K562 (cell line): ENCODE data around the gene PTPRM. TPM values are rescaled to one million over a fixed set of nuclear protein-coding genes. Genes with fewer than 3 reads are reported as not detected.

Source experiments
- ATAC-seq: fragments of 200-7000 bp; cut with Tn5 transposase; 3 replicates; pipeline ENCODE4 v1.9.1; 2020; ENCODE audit warnings: moderate library complexity
- BruUV-seq: library from RNA; stranded (reverse); fragments of 400-500 nt; replicated peaks from 2 replicates; lab custom pipeline; 2021; lab: Mats Ljungman, UMichigan
- CTCF ChIA-PET: fragments of 300-600 bp; formaldehyde crosslinking; extraction: SDS; loops from one replicate; lab custom pipeline; 2021; ENCODE audit warnings: low intra/inter-chr PET ratio; lab: Yijun Ruan, JAX
- POLR2A ChIA-PET: fragments of 300-600, 350-650 bp; sonication (Branson Sonifier 250); formaldehyde crosslinking; extraction: SDS; loops from one replicate; lab custom pipeline; 2021; ENCODE audit warnings: antibody characterized with exemption, inconsistent platforms; lab: Yijun Ruan, JAX
- DNase-seq, 4 experiments: peaks; one replicate each; pipeline versions ENCODE4 v3.0.0 to v3.0.0-alpha.2; 2011 to 2018; ENCODE audit warnings: low spot score in 3 of 4, mixed read lengths in 3 of 4; ENCODE audit errors: extremely low read depth in 1 of 4
- FAIRE-seq: peaks from 2 replicates; lab custom pipeline; 2011; peaks lifted over from hg19 to GRCh38; lab: Jason Lieb, UNC
- H2AFZ ChIP-seq: 2 replicates; pipeline ENCODE4 v1.6.0; 2011; ENCODE audit warnings: low read depth, low read length, control low read depth, inconsistent platforms
- H3K27ac ChIP-seq: fragments of 200-600 bp; 3 replicates; pipeline ENCODE4 v1.8.0; 2011; ENCODE audit warnings: low read depth, mild to moderate bottlenecking, control low read depth, inconsistent platforms, low read length, moderate library complexity, mixed read lengths; ENCODE audit errors: extremely low read depth
- H3K27me3 ChIP-seq, 2 experiments: fragments of 300-600 bp in 1 of 2; 2 replicates in 1 of 2; 3 replicates in 1 of 2; pipeline versions ENCODE4 v1.6.0 to v1.8.0; 2011; ENCODE audit warnings: inconsistent platforms in 2 of 2, low read length in 2 of 2, mild to moderate bottlenecking in 1 of 2, mixed read lengths in 1 of 2, moderate library complexity in 1 of 2; ENCODE audit not compliant: control insufficient read depth in 2 of 2, insufficient read depth in 2 of 2
- H3K36me3 ChIP-seq: fragments of 300-600 bp; 3 replicates; pipeline ENCODE4 v1.8.0; 2011; ENCODE audit warnings: mild to moderate bottlenecking, low read length, inconsistent platforms; ENCODE audit not compliant: control insufficient read depth, insufficient read depth
- H3K4me1 ChIP-seq, 2 experiments: fragments of 200-600 bp in 1 of 2; replicated peaks in 1 of 2; 2 replicates in 1 of 2; 3 replicates in 1 of 2; pipeline versions ENCODE4 v1.5.1 to v1.8.0; 2011; ENCODE audit warnings: inconsistent platforms in 2 of 2, low read length in 2 of 2, mild to moderate bottlenecking in 1 of 2, mixed read lengths in 1 of 2, moderate library complexity in 1 of 2; ENCODE audit not compliant: control insufficient read depth in 2 of 2, insufficient read depth in 2 of 2
- H3K4me2 ChIP-seq: 2 replicates; pipeline ENCODE4 v1.6.1; 2011; ENCODE audit warnings: low read length, control low read depth, inconsistent platforms, mixed read lengths; ENCODE audit not compliant: insufficient read depth
- H3K4me3 ChIP-seq: fragments of 200-600 bp; sonication (generic), shearing (Covaris generic); 2 replicates; pipeline ENCODE4 v1.5.1; 2016; ENCODE audit warnings: control low read depth, inconsistent platforms
- H3K79me2 ChIP-seq: fragments of 200-600 bp; 3 replicates; pipeline ENCODE4 v1.8.0; 2011; ENCODE audit warnings: low read length, inconsistent platforms; ENCODE audit not compliant: control insufficient read depth, insufficient read depth
- H3K9ac ChIP-seq, 2 experiments: 2 replicates each; pipeline versions ENCODE4 v1.6.0 to v1.6.1; 2011; ENCODE audit warnings: low read depth in 2 of 2, low read length in 2 of 2, control low read depth in 1 of 2, inconsistent platforms in 1 of 2, mild to moderate bottlenecking in 1 of 2, mixed read lengths in 1 of 2; ENCODE audit not compliant: insufficient read depth in 1 of 2
- H3K9me1 ChIP-seq: one replicate; pipeline ENCODE4 v1.6.0; 2011; ENCODE audit warnings: inconsistent platforms, mild to moderate bottlenecking, low read length, moderate library complexity; ENCODE audit not compliant: control insufficient read depth, insufficient read depth
- H3K9me3 ChIP-seq: replicated peaks from 2 replicates; pipeline ENCODE4 v1.5.1; 2011; ENCODE audit warnings: low read depth, low read length, inconsistent platforms; ENCODE audit not compliant: control insufficient read depth, insufficient read depth
- H4K20me1 ChIP-seq: replicated peaks from 2 replicates; pipeline ENCODE4 v1.6.1; 2011; ENCODE audit warnings: low read length, inconsistent platforms, mixed read lengths; ENCODE audit not compliant: control insufficient read depth, insufficient read depth
- ATF7 ChIP-seq: fragments of 450-650 bp; IDR thresholded peaks from 2 replicates; pipeline ENCODE4 v1.7.1; 2014; ENCODE audit warnings: mild to moderate bottlenecking, moderate library complexity
- DLX4 ChIP-seq: fragments of 250-450 bp; sonication (Bioruptor Pico); IDR thresholded peaks from 2 replicates; pipeline ENCODE4 v1.6.1; 2021; ENCODE audit warnings: mild to moderate bottlenecking
- HBP1 ChIP-seq: fragments of 450-650 bp; formaldehyde crosslinking; IDR thresholded peaks from 2 replicates; pipeline ENCODE4 v1.4.0; 2022; ENCODE audit warnings: missing genetic modification characterization
- HOXB6 ChIP-seq: fragments of 250-450 bp; sonication (Bioruptor Pico); IDR thresholded peaks from 2 replicates; pipeline ENCODE4 v1.5.1; 2022; ENCODE audit warnings: mild to moderate bottlenecking, borderline replicate concordance
- LARP7 ChIP-seq: fragments of 450-650 bp; IDR thresholded peaks from 2 replicates; pipeline ENCODE4 v1.6.1; 2016
- NR4A1 ChIP-seq, 2 experiments: fragments of 250-450 bp in 1 of 2; fragments of 450-650 bp in 1 of 2; sonication (Bioruptor Pico) in 1 of 2; IDR thresholded peaks; 2 replicates each; pipeline versions ENCODE4 v1.4.0 to v1.6.1; 2016 to 2020; ENCODE audit warnings: mild to moderate bottlenecking in 2 of 2, missing compliant biosample characterization in 1 of 2, missing genetic modification characterization in 1 of 2, moderate library complexity in 1 of 2
- PHF20 ChIP-seq: fragments of 450-650 bp; IDR thresholded peaks from 2 replicates; pipeline ENCODE4 v1.6.1; 2018; ENCODE audit not compliant: partially characterized antibody
- PRMT5 ChIP-seq: sonication (generic); formaldehyde crosslinking; IDR thresholded peaks from 2 replicates; pipeline ENCODE4 v1.5.0; 2020; ENCODE audit warnings: missing genetic modification reagents
- PRPF4 ChIP-seq: fragments of 200-400 bp; formaldehyde crosslinking; IDR thresholded peaks from one replicate; pipeline ENCODE4 v1.6.1; 2017; ENCODE audit warnings: low read length, low read depth, mild to moderate bottlenecking; ENCODE audit not compliant: insufficient read depth, poor library complexity, severe bottlenecking
- USF1 ChIP-seq: sonication (generic); formaldehyde crosslinking; IDR thresholded peaks from 2 replicates; pipeline ENCODE4 v1.9.0; 2022; ENCODE audit warnings: mild to moderate bottlenecking, missing genetic modification reagents
- ZBTB1 ChIP-seq: sonication (generic); formaldehyde crosslinking; IDR thresholded peaks from 2 replicates; pipeline ENCODE4 v1.8.1; 2023; ENCODE audit warnings: missing genetic modification reagents, low read depth, mild to moderate bottlenecking, borderline replicate concordance
- ZBTB7A ChIP-seq: IDR thresholded peaks from 2 replicates; pipeline ENCODE4 v1.6.1; 2011; ENCODE audit warnings: low read depth, mild to moderate bottlenecking, low read length, moderate library complexity, borderline replicate concordance; ENCODE audit not compliant: control insufficient read depth
- ZNF75A ChIP-seq: fragments of 450-650 bp; formaldehyde crosslinking; IDR thresholded peaks from 2 replicates; pipeline ENCODE4 v1.4.0; 2020; ENCODE audit warnings: mild to moderate bottlenecking
- WGBS: fragments of 100-300 bp; shearing (Covaris generic); methylation state at CpG from one replicate; pipeline ENCODE4 v1.1.6; 2016; ENCODE audit warnings: low coverage, mixed read lengths; ENCODE audit not compliant: insufficient coverage; ENCODE audit errors: missing lambda C conversion rate; 5-methylcytosine and 5-hydroxymethylcytosine counted together
- in situ Hi-C: fragments of 300-500 bp; cut with MboI; formaldehyde crosslinking; loops from 4 replicates; pipeline ENCODE4 v1.15.0; 2018; ENCODE audit warnings: inconsistent platforms, mixed read lengths
- intact Hi-C: fragments of 100-400 bp; cut with micrococcal nuclease; formaldehyde crosslinking; loops from 2 replicates; pipeline ENCODE4 v1.14.2; 2022
- polyA plus RNA-seq, 8 experiments: library from polyadenylated mRNA; depleted of rRNA in 4 of 8; stranded (reverse) in 5 of 8; unstranded in 3 of 8; fragments of >200 nt; fragmentation: Nextera tagmentation in 2 of 8; fragmentation: Illumina TruSeq in 1 of 8; extraction: Ambion mirVana in 2 of 8; extraction: Trizol in 1 of 8; gene quantifications; 2 replicates each; pipeline versions ENCODE4 v1.2.1 to v1.2.3, GENCODE V29; 2011 to 2014; ENCODE audit warnings: inconsistent platforms in 1 of 8, missing spikeins in 1 of 8
- total RNA-seq, 7 experiments: library from RNA; depleted of rRNA in 6 of 7; stranded (reverse); fragments of >200 nt in 6 of 7; fragmentation: Illumina TruSeq in 2 of 7; extraction: Trizol in 2 of 7; gene quantifications; 2 replicates each; pipeline versions ENCODE4 v1.2.1 to v1.2.3, GENCODE V29; 2011 to 2021; ENCODE audit warnings: low replicate concordance in 1 of 7

Gene PTPRM
- total and polyA plus RNA-seq, 9 of the 15 experiments (the other 6 are each of a cell fraction or from before 2014, with no cell fraction given): 0.03 to 0.16 (median 0.08) TPM; not detected in 3

GRCh38 chr18:7749510-7749981 is 182.4 kb downstream of the PTPRM start:
- POLR2A ChIA-PET: no interaction called here
- Histone ChIP-seq H3K4me3 (no peak overlapping the region), H3K9me3 (no peaks in the 10 kb centered on the region), H4K20me1 (no peaks in the 10 kb centered on the region), H3K4me2 (no peak overlapping the region), H3K79me2 (no peaks in the 10 kb centered on the region), H3K27me3 (no peaks in the 10 kb centered on the region), H3K27ac (no peak overlapping the region), H2AFZ (no peak overlapping the region), H3K9ac (no peak overlapping the region), H3K4me1 (no peaks in the 10 kb centered on the region), H3K9me1 (no peaks in the 10 kb centered on the region), H3K36me3 (no peaks in the 10 kb centered on the region)
- DNase-seq (no peak), FAIRE-seq (no peak), ATAC-seq (no peak)
- no TSS peak for BruUV-seq
- WGBS: 5% methylated on average over 2 of the region's 2 CpGs
- TF ChIP-seq HBP1 (CRISPR knock-in tag): no peak
- no peak for TF ChIP-seq ZBTB1
- intact Hi-C loops: no loop called here
- CTCF ChIA-PET: no interaction called here
- in situ Hi-C loops: no loop called here

- no peak for TF ChIP-seq ZNF75A (CRISPR knock-in tag)
- no peak for TF ChIP-seq HOXB6 (CRISPR knock-in tag)
- TF ChIP-seq PRPF4: no peak
- TF ChIP-seq NR4A1 (CRISPR knock-in tag; IDR thresholded peaks at IDR 0.05): no peak
- no peak for TF ChIP-seq NR4A1 (tag; IDR thresholded peaks at IDR 0.05)
- TF ChIP-seq USF1 (CRISPR knock-in tag): no peak
- no peak for TF ChIP-seq LARP7
- no peak for TF ChIP-seq ZBTB7A
- TF ChIP-seq DLX4 (CRISPR knock-in tag): no peak
- TF ChIP-seq ATF7: no peak
- TF ChIP-seq PHF20: no peak
- TF ChIP-seq PRMT5 (CRISPR knock-in tag): no peak
- no peak for ATAC-seq
- FAIRE-seq: no peak
- H3K36me3 ChIP-seq: no peaks in the 10 kb centered on the region
- no peak overlapping the region for H3K9ac ChIP-seq
- in situ Hi-C loops: no loop called here
- POLR2A ChIA-PET: no interaction called here
- no peak overlapping the region for H3K27ac ChIP-seq
- no peaks in the 10 kb centered on the region for H3K9me3 ChIP-seq
- no peaks in the 10 kb centered on the region for H3K9me1 ChIP-seq
- H3K4me3 ChIP-seq: no peak overlapping the region
- no peaks in the 10 kb centered on the region for H3K4me1 ChIP-seq
- intact Hi-C loops: no loop called here
- H4K20me1 ChIP-seq: no peaks in the 10 kb centered on the region
- WGBS: 0% methylated on average over 6 of the region's 6 CpGs
- no peak for DNase-seq
- no peaks in the 10 kb centered on the region for H3K27me3 ChIP-seq
- no peak overlapping the region for H3K4me2 ChIP-seq
- H2AFZ ChIP-seq: no peak overlapping the region
- no TSS peak for BruUV-seq
- no peaks in the 10 kb centered on the region for H3K79me2 ChIP-seq
- CTCF ChIA-PET: no interaction called here
These were observed 183.1 kb downstream of the PTPRM start for GRCh38 chr18:7750095-7750663.
